Activated CD8-positive, alpha-beta memory T cell treated with anti-CD3 and anti-CD28 coated beads, Interleukin-2, amount 10 ng/mL, durations not matched to agents 7 days and 5 days (primary cell): ENCODE results near the gene MC2R. TPM values are rescaled to one million over a fixed set of nuclear protein-coding genes. Genes with fewer than 3 reads are reported as not detected.

Experiments
- ATAC-seq: fragments of 150-1000 bp; cut with Tn5 transposase; one replicate; pipeline ENCODE4 v1.10.0; 2021; ENCODE audit warnings: moderate library complexity
- CTCF ChIA-PET: fragments of 350-600 bp; sonication (Branson Sonifier 250); formaldehyde crosslinking; loops from one replicate; lab custom pipeline; 2021; ENCODE audit warnings: antibody characterized with exemption; lab: Charles Lee
- DNase-seq: peaks from one replicate; pipeline ENCODE4 v3.0.0-alpha.2; 2020
- H3K27ac Mint-ChIP-seq: one replicate; pipeline ENCODE4 v1.8.0; 2021; ENCODE audit warnings: mild to moderate bottlenecking, mixed read lengths
- H3K27me3 Mint-ChIP-seq: one replicate; pipeline ENCODE4 v1.8.0; 2021; ENCODE audit warnings: mixed read lengths
- H3K36me3 Mint-ChIP-seq: one replicate; pipeline ENCODE4 v1.8.0; 2021; ENCODE audit warnings: mild to moderate bottlenecking, mixed read lengths
- H3K4me1 Mint-ChIP-seq: one replicate; pipeline ENCODE4 v1.8.0; 2021; ENCODE audit warnings: mixed read lengths
- H3K4me3 Mint-ChIP-seq: one replicate; pipeline ENCODE4 v1.8.0; 2021; ENCODE audit warnings: mild to moderate bottlenecking, moderate library complexity, mixed read lengths
- H3K9me3 Mint-ChIP-seq: one replicate; pipeline ENCODE4 v1.8.0; 2022; ENCODE audit warnings: low read depth, mixed read lengths
- total RNA-seq, 2 experiments: library from RNA; stranded (reverse); gene quantifications; one replicate each; pipeline ENCODE4 v1.2.3, GENCODE V29; 2021

MC2R gene
- total RNA-seq, result not detected

DNA sequence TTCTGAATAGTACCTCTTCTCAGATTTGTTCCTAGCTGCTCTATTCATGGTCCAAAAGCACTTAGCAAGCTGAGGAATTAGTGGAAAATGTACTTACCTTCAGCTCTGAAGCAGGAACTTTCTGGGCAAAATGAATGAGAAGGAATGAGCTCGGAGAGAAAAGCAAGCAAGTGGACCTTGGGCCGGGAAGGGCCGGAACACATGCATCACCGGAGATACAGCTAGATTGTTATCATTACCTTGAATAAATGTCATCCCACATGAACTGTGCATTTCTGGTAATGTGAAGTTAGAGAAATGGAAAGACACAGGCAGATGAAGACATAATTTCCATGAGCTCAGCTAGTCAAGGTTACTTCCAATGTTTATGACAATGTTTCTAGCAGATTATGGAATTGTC is at the start of gene MC2R:
TSS of gene MC2R (minus strand) at position 146 of the 400 bp plus-strand sequence. CDS start 30,018 bp downstream, outside the sequence.
- H3K4me3 Mint-ChIP-seq, result no peak within 1 kb of the TSS
- H3K27me3 Mint-ChIP-seq, result peaks cover 3% of the 10 kb centered on the region
- H3K9me3 Mint-ChIP-seq, result no peaks in the 10 kb centered on the region
- CTCF ChIA-PET, result no interaction called here
- ATAC-seq (no peak), DNase-seq (no peak)
- H3K36me3 Mint-ChIP-seq, result no peaks in the 10 kb centered on the region
- H3K27ac Mint-ChIP-seq, result no peak within 1 kb of the TSS
- no peaks in the 10 kb centered on the region for H3K4me1 Mint-ChIP-seq

DNA sequence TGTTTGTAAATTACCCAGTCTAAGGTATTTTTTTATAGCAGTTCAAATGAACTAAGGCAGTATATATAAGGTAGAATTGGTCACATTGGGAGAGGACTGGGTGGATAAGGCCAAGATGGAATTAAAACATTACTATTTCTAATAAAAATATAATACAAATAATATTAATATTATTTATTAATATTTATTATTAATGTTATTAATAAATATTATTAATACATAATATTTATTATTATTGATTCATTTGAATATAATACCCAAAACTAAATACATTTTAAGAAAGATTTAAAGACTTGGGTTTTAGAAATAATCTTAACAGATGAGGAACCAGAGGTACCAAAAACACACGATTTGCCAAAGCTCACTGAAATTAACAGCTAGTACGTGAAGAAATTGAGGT is 30.5 kb upstream of the MC2R start:
- Mint-ChIP-seq H3K4me3 (no peak overlapping the region), H3K4me1 (no peaks in the 10 kb centered on the region), H3K36me3 (no peaks in the 10 kb centered on the region), H3K27ac (no peak overlapping the region), H3K9me3 (peaks cover 2% of the 10 kb centered on the region), H3K27me3 (no peaks in the 10 kb centered on the region)
- ATAC-seq (no peak), DNase-seq (no peak)
- CTCF ChIA-PET, result no interaction called here

DNA sequence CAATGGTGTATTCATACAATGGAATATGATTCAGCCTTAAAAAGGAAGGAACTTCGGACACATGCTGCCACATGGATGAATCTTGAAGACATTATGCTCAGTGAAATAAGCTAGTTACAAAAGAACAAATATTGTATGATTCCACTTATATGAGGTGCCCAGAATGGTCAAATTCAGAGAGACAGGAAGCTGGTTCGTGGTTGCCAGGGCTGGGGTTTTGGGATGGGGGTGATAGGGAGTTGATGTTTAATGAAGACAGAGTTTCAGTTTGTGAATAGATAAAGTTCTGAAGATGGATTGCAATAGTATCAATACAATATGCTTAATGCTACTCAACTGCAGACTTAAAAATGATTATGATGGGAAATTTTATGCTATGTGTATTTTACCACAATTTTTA is 28.0 kb upstream of the MC2R start:
- ATAC-seq, result no peak
- Mint-ChIP-seq H3K4me1 (no peaks in the 10 kb centered on the region), H3K27me3 (no peaks in the 10 kb centered on the region), H3K4me3 (no peak overlapping the region), H3K9me3 (peaks cover 2% of the 10 kb centered on the region), H3K27ac (no peak overlapping the region), H3K36me3 (no peaks in the 10 kb centered on the region)
- CTCF ChIA-PET, result no interaction called here
- no peak for DNase-seq

GRCh38 chr18:13940326-13940725 is 25.0 kb upstream of the MC2R start:
- no peak overlapping the region for H3K4me3 Mint-ChIP-seq
- H3K36me3 Mint-ChIP-seq, result no peaks in the 10 kb centered on the region
- H3K27ac Mint-ChIP-seq, result no peak overlapping the region
- ATAC-seq (no peak), DNase-seq (no peak)
- no peaks in the 10 kb centered on the region for H3K27me3 Mint-ChIP-seq
- H3K4me1 Mint-ChIP-seq, result no peaks in the 10 kb centered on the region
- no peaks in the 10 kb centered on the region for H3K9me3 Mint-ChIP-seq
- CTCF ChIA-PET, result no interaction called here

DNA sequence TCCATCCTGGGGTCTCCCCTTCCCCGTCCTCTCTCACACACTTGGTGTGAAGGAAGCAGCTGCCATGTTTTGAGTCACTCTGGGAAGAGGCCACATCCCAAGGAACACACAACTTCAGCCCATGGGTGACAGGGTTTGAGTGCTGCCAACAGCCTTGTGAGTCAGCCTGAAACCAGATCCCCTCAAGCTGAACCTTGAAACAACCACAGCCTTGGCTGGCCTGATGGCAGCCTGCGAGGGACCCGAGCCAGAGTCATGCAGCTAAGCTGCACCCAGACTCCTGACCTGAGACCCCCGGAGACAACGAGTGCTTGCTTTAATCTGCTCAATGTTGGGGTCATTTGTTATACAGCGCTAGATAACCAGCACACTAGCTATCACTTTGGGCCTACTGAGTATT is 19.3 kb upstream of the MC2R start:
- CTCF ChIA-PET, result no interaction called here
- no peak for ATAC-seq
- H3K4me1 Mint-ChIP-seq, result no peaks in the 10 kb centered on the region
- no peak overlapping the region for H3K27ac Mint-ChIP-seq
- no peak overlapping the region for H3K4me3 Mint-ChIP-seq
- DNase-seq, result no peak
- no peaks in the 10 kb centered on the region for H3K36me3 Mint-ChIP-seq
- no peaks in the 10 kb centered on the region for H3K9me3 Mint-ChIP-seq
- H3K27me3 Mint-ChIP-seq, result no peaks in the 10 kb centered on the region

GRCh38 chr18:13934058-13934457 is 18.7 kb upstream of the MC2R start:
- Mint-ChIP-seq H3K4me3 (no peak overlapping the region), H3K27ac (no peak overlapping the region), H3K4me1 (no peaks in the 10 kb centered on the region), H3K36me3 (no peaks in the 10 kb centered on the region), H3K27me3 (no peaks in the 10 kb centered on the region), H3K9me3 (no peaks in the 10 kb centered on the region)
- CTCF ChIA-PET, result no interaction called here
- no peak for ATAC-seq
- no peak for DNase-seq

DNA sequence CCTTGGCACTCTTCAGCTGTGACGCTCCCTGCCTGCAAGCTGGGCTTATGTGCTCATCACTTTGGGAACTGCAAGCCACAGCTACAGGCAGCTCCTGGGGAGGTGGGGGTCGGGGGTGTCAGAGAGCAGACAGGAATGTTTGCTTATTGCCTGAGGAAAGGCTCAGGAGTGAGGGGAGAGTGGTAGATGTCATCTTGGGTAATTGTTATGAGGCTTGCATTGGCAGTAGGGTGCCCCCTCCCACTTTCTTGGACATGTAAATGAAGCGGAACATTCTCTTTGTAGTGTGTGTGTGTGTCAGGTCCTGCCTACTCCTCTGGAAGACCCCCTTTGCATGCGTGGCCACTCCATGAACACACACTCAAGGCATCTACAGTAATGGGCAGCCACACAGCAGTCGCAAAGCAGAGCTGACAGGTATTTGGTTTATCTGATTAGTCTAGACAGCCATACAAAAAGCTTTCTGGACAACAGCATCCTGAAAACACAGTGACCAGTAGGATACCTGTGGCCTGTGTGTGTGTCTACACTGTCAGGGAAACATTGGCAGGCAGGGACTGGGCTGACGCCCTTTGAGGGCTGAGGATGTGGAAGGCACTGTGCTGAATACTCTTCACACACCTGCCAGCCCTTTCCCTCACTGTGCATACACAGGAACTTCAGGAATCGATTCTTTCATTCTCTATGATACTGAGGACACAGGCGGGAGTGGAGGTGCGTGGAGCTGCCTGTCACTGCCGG is 17.1 kb upstream of the MC2R start:
- H3K9me3 Mint-ChIP-seq, result no peaks in the 10 kb centered on the region
- H3K36me3 Mint-ChIP-seq, result no peaks in the 10 kb centered on the region
- CTCF ChIA-PET, result no interaction called here
- H3K4me1 Mint-ChIP-seq, result no peaks in the 10 kb centered on the region
- ATAC-seq (no peak), DNase-seq (no peak)
- no peak overlapping the region for H3K4me3 Mint-ChIP-seq
- no peak overlapping the region for H3K27ac Mint-ChIP-seq
- no peaks in the 10 kb centered on the region for H3K27me3 Mint-ChIP-seq

DNA sequence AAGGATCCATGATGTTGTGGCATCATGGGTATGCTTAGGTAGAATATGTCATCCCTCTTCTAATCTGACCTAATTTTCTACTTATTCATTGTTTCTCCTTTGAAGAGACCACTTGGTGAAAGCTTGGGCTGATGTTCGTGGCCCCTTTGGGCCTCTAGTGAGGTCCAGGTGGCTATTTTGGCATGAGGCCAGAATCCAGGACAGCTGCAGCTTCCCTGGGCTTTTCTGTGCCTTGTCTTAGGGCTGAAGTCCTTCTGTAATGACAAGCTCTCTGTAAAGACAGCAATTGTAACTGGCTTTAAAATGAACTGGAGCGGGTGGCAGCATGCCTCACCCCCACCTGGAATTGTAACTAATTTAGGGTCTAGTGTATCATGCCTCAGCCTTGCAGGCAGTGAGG is 15.6 kb upstream of the MC2R start:
- no peaks in the 10 kb centered on the region for H3K27me3 Mint-ChIP-seq
- no peaks in the 10 kb centered on the region for H3K9me3 Mint-ChIP-seq
- no peaks in the 10 kb centered on the region for H3K36me3 Mint-ChIP-seq
- H3K27ac Mint-ChIP-seq, result no peak overlapping the region
- no peak overlapping the region for H3K4me3 Mint-ChIP-seq
- H3K4me1 Mint-ChIP-seq, result no peaks in the 10 kb centered on the region
- CTCF ChIA-PET, result no interaction called here
- no peak for ATAC-seq
- no peak for DNase-seq

GRCh38 chr18:13923221-13923620 is 7.9 kb upstream of the MC2R start:
- H3K27ac Mint-ChIP-seq, result no peak overlapping the region
- H3K4me1 Mint-ChIP-seq, result no peaks in the 10 kb centered on the region
- no peak overlapping the region for H3K4me3 Mint-ChIP-seq
- H3K9me3 Mint-ChIP-seq, result no peaks in the 10 kb centered on the region
- CTCF ChIA-PET, result no interaction called here
- no peaks in the 10 kb centered on the region for H3K36me3 Mint-ChIP-seq
- DNase-seq (no peak), ATAC-seq (no peak)
- H3K27me3 Mint-ChIP-seq, result no peaks in the 10 kb centered on the region

DNA sequence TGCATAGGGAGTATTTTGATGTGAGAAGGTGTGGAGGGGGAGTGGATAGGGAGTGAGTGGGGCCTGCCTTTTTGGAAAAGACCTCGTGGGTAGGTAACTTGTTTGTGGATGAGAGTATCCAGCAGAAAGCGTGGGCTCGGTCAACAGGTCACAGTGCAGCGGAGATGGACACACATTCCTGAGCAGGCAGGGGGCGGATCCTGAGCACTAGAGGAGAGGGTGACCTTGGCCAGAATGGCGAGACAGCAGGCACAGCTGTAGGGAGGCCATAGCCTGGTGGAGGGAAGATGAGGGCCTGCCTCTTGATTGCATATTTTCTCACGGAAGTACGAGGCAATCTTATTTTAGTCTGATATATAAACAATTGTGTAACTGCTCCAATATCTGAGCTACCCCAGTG is 3.6 kb upstream of the MC2R start:
- Mint-ChIP-seq H3K27ac (no peak overlapping the region), H3K9me3 (no peaks in the 10 kb centered on the region), H3K27me3 (peaks cover 3% of the 10 kb centered on the region), H3K4me1 (no peaks in the 10 kb centered on the region), H3K4me3 (no peak overlapping the region), H3K36me3 (no peaks in the 10 kb centered on the region)
- DNase-seq (no peak), ATAC-seq (no peak)
- CTCF ChIA-PET, result no interaction called here

DNA sequence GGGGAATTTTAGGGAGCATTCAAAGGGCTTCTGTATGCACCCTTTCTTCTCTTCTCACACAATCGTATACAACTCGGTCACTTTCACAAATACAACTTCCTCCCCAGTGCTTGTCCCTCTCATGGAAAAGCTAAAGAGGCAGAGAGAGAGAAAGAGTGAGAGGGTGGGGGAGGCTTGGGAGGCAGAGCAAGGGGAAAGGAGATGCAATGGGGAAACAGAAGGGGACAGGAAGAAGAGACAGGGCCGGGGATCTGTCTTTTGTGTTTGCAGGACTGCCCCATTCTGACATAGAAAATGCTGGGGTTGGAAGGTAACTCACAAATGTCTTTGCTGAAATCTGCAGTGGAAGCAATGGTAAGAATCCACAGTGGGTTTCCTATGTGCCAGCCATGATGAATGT is 2.1 kb upstream of the MC2R start:
- Mint-ChIP-seq H3K27me3 (peaks cover 3% of the 10 kb centered on the region), H3K4me3 (no peak overlapping the region), H3K9me3 (no peaks in the 10 kb centered on the region), H3K4me1 (no peaks in the 10 kb centered on the region), H3K36me3 (no peaks in the 10 kb centered on the region), H3K27ac (no peak overlapping the region)
- CTCF ChIA-PET, result no interaction called here
- DNase-seq (no peak), ATAC-seq (no peak)

GRCh38 chr18:13916559-13916958 is 1.2 kb upstream of the MC2R start:
- ATAC-seq (no peak), DNase-seq (no peak)
- CTCF ChIA-PET, result no interaction called here
- no peak overlapping the region for H3K27ac Mint-ChIP-seq
- H3K27me3 Mint-ChIP-seq, result peaks cover 3% of the 10 kb centered on the region
- no peaks in the 10 kb centered on the region for H3K4me1 Mint-ChIP-seq
- H3K36me3 Mint-ChIP-seq, result no peaks in the 10 kb centered on the region
- no peaks in the 10 kb centered on the region for H3K9me3 Mint-ChIP-seq
- H3K4me3 Mint-ChIP-seq, result no peak overlapping the region

- no peaks in the 10 kb centered on the region for H3K36me3 Mint-ChIP-seq
- no peak overlapping the region for H3K4me3 Mint-ChIP-seq
- CTCF ChIA-PET, result no interaction called here
- ATAC-seq (no peak), DNase-seq (no peak)
- peaks cover 3% of the 10 kb centered on the region for H3K27me3 Mint-ChIP-seq
- H3K9me3 Mint-ChIP-seq, result no peaks in the 10 kb centered on the region
- H3K4me1 Mint-ChIP-seq, result no peaks in the 10 kb centered on the region
- H3K27ac Mint-ChIP-seq, result no peak overlapping the region
These were observed 677 bp upstream of the MC2R start for GRCh38 chr18:13915995-13916431.

GRCh38 chr18:13914756-13915155 is 580 bp downstream of the MC2R start:
- Mint-ChIP-seq H3K36me3 (no peaks in the 10 kb centered on the region), H3K27ac (no peak overlapping the region), H3K9me3 (no peaks in the 10 kb centered on the region), H3K4me3 (no peak overlapping the region), H3K4me1 (no peaks in the 10 kb centered on the region), H3K27me3 (peaks cover 3% of the 10 kb centered on the region)
- DNase-seq (no peak), ATAC-seq (no peak)
- CTCF ChIA-PET, result no interaction called here

GRCh38 chr18:13914170-13914569 is 1.2 kb downstream of the MC2R start:
- CTCF ChIA-PET, result no interaction called here
- no peak overlapping the region for H3K27ac Mint-ChIP-seq
- H3K9me3 Mint-ChIP-seq, result no peaks in the 10 kb centered on the region
- H3K4me1 Mint-ChIP-seq, result no peaks in the 10 kb centered on the region
- H3K27me3 Mint-ChIP-seq, result peaks cover 3% of the 10 kb centered on the region
- DNase-seq (no peak), ATAC-seq (no peak)
- H3K36me3 Mint-ChIP-seq, result no peaks in the 10 kb centered on the region
- H3K4me3 Mint-ChIP-seq, result no peak overlapping the region
